ENCODE results near the gene PRKCA.

Gene PRKCA

GRCh38 chr17:66411520-66411919 is 109.1 kb downstream of the PRKCA start:
- in situ Hi-C loops (cut with MboI; ENCODE audit: low sequenced_read_pairs): no loop called here

- in situ Hi-C loops (cut with MboI; ENCODE audit: low sequenced_read_pairs): no loop called here
These were observed 110.6 kb downstream of the PRKCA start for GRCh38 chr17:66412857-66413558.

- in situ Hi-C loops (cut with MboI; ENCODE audit: low sequenced_read_pairs): no loop called here
These were observed 111.4 kb downstream of the PRKCA start for GRCh38 chr17:66413559-66414520.

GRCh38 chr17:66414561-66415175 is 112.3 kb downstream of the PRKCA start:
- in situ Hi-C loops (cut with MboI; ENCODE audit: low sequenced_read_pairs): no loop called here

- in situ Hi-C loops (cut with MboI; ENCODE audit: low sequenced_read_pairs): no loop called here
These were observed 113.2 kb downstream of the PRKCA start for GRCh38 chr17:66415366-66416206.

- in situ Hi-C loops (cut with MboI; ENCODE audit: low sequenced_read_pairs): no loop called here
These were observed 114.0 kb downstream of the PRKCA start for GRCh38 chr17:66416207-66416940.

- in situ Hi-C loops (cut with MboI; ENCODE audit: low sequenced_read_pairs): no loop called here
These were observed 114.9 kb downstream of the PRKCA start for GRCh38 chr17:66417300-66417719.

GRCh38 chr17:66420961-66421371 is 118.6 kb downstream of the PRKCA start:
- in situ Hi-C loops (cut with MboI; ENCODE audit: low sequenced_read_pairs): no loop called here

GRCh38 chr17:66422186-66422585 is 119.8 kb downstream of the PRKCA start:
- in situ Hi-C loops (cut with MboI; ENCODE audit: low sequenced_read_pairs): no loop called here

GRCh38 chr17:66423056-66423955 is 120.9 kb downstream of the PRKCA start:
- in situ Hi-C loops (cut with MboI; ENCODE audit: low sequenced_read_pairs): no loop called here

- in situ Hi-C loops (cut with MboI; ENCODE audit: low sequenced_read_pairs): no loop called here
These were observed 123.5 kb downstream of the PRKCA start for GRCh38 chr17:66425756-66426396.

GRCh38 chr17:66426397-66427033 is 124.1 kb downstream of the PRKCA start:
- in situ Hi-C loops (cut with MboI; ENCODE audit: low sequenced_read_pairs): no loop called here

GRCh38 chr17:66427134-66427533 is 124.7 kb downstream of the PRKCA start:
- in situ Hi-C loops (cut with MboI; ENCODE audit: low sequenced_read_pairs): no loop called here

- in situ Hi-C loops (cut with MboI; ENCODE audit: low sequenced_read_pairs): no loop called here
These were observed 127.3 kb downstream of the PRKCA start for GRCh38 chr17:66429680-66430079.

GRCh38 chr17:66430846-66431795 is 128.7 kb downstream of the PRKCA start:
- in situ Hi-C loops (cut with MboI; ENCODE audit: low sequenced_read_pairs): no loop called here

GRCh38 chr17:66431910-66432309 is 129.5 kb downstream of the PRKCA start:
- in situ Hi-C loops (cut with MboI; ENCODE audit: low sequenced_read_pairs): no loop called here

Measured in hTERT RPE-1 (cell line).